ENCODE results near the gene DGKK. TPM values are rescaled to one million over a fixed set of nuclear protein-coding genes. Genes with fewer than 3 reads are reported as not detected.

The DGKK gene
- total RNA-seq, 4 donors from 2014 or later = 0.16 TPM; not detected in 3

GRCh38 chrX:50403903-50404302 is 66.7 kb downstream of the DGKK start:
- Histone ChIP-seq H3K4me3 (no peak overlapping the region), H3K36me3 (no peaks in the 10 kb centered on the region), H3K27ac (no peak overlapping the region), H3K27me3 (no peaks in the 10 kb centered on the region), H3K4me1 (no peaks in the 10 kb centered on the region), H3K9me3 (no peaks in the 10 kb centered on the region)
- no peak for DNase-seq
- TF ChIP-seq EP300 (IDR thresholded peaks at IDR 0.05; ENCODE audit: low read depth) (no peak), CTCF (IDR thresholded peaks at IDR 0.05) (no peak), POLR2A (IDR thresholded peaks at IDR 0.05) (no peak)
- intact Hi-C loops (cut with DNase I; ENCODE audit: low total_unique reads) (no loop called here), in situ Hi-C loops (cut with MboI; ENCODE audit: low pct_ligation_motif_present in 1 of 4, low pct_unique_long_range_greater_than_20kb in 1 of 4, low sequenced_read_pairs in 3 of 4) (no loop called here)
- WGBS, 2 donors (ENCODE audit: low coverage in 1 of 2) = 68 to 88% methylated on average over 3 to 5 of the region's 5 CpGs

GRCh38 chrX:50402886-50403285 is 67.7 kb downstream of the DGKK start:
- WGBS, 2 donors (ENCODE audit: low coverage in 1 of 2) = 81% methylated on average over 3 of the region's 3 CpGs; no CpG with 5 or more reads in 1 of the 2 donors
- Histone ChIP-seq H3K4me1 (no peaks in the 10 kb centered on the region), H3K4me3 (no peak overlapping the region), H3K27me3 (no peaks in the 10 kb centered on the region), H3K36me3 (no peaks in the 10 kb centered on the region), H3K9me3 (no peaks in the 10 kb centered on the region), H3K27ac (no peak overlapping the region)
- TF ChIP-seq POLR2A (IDR thresholded peaks at IDR 0.05) = no peak
- intact Hi-C loops (cut with DNase I; ENCODE audit: low total_unique reads) = no loop called here
- no peak for DNase-seq
- in situ Hi-C loops (cut with MboI; ENCODE audit: low pct_ligation_motif_present in 1 of 4, low pct_unique_long_range_greater_than_20kb in 1 of 4, low sequenced_read_pairs in 3 of 4) = no loop called here

- Histone ChIP-seq H3K27ac (no peak overlapping the region), H3K4me3 (no peak overlapping the region), H3K27me3 (no peaks in the 10 kb centered on the region), H3K36me3 (no peaks in the 10 kb centered on the region), H3K4me1 (no peaks in the 10 kb centered on the region), H3K9me3 (no peaks in the 10 kb centered on the region)
- TF ChIP-seq POLR2A (IDR thresholded peaks at IDR 0.05) (no peak), POLR2AphosphoS5 (IDR thresholded peaks at IDR 0.05) (no peak), CTCF (IDR thresholded peaks at IDR 0.05) (no peak), EP300 (IDR thresholded peaks at IDR 0.05; ENCODE audit: low read depth) (no peak)
- in situ Hi-C loops (cut with MboI; ENCODE audit: low pct_ligation_motif_present in 1 of 4, low pct_unique_long_range_greater_than_20kb in 1 of 4, low sequenced_read_pairs in 3 of 4) = no loop called here
- WGBS, 2 donors (ENCODE audit: low coverage in 1 of 2) = 21% methylated on average over 2 of the region's 2 CpGs; no CpG with 5 or more reads in 1 of the 2 donors
- intact Hi-C loops (cut with DNase I; ENCODE audit: low total_unique reads) = no loop called here
- no peak for DNase-seq
Observed at GRCh38 chrX:50393902-50394301, 76.7 kb downstream of the DGKK start.

- Histone ChIP-seq H3K36me3 (no peaks in the 10 kb centered on the region), H3K27ac (no peak overlapping the region), H3K9me3 (no peaks in the 10 kb centered on the region), H3K4me3 (no peak overlapping the region), H3K4me1 (no peaks in the 10 kb centered on the region), H3K27me3 (no peaks in the 10 kb centered on the region)
- DNase-seq = no peak
- in situ Hi-C loops (cut with MboI; ENCODE audit: low pct_ligation_motif_present in 1 of 4, low pct_unique_long_range_greater_than_20kb in 1 of 4, low sequenced_read_pairs in 3 of 4) (no loop called here), intact Hi-C loops (cut with DNase I; ENCODE audit: low total_unique reads) (no loop called here)
- WGBS, 2 donors (ENCODE audit: low coverage in 1 of 2) = 70% methylated on average over 2 of the region's 2 CpGs; no CpG with 5 or more reads in 1 of the 2 donors
- TF ChIP-seq EP300 (IDR thresholded peaks at IDR 0.05; ENCODE audit: low read depth) = no peak
- no peak for TF ChIP-seq POLR2A (IDR thresholded peaks at IDR 0.05)
- no peak for TF ChIP-seq CTCF (IDR thresholded peaks at IDR 0.05)
Observed at GRCh38 chrX:50386520-50386919, 84.1 kb downstream of the DGKK start.

GRCh38 chrX:50381729-50382415 is 88.8 kb downstream of the DGKK start:
- intact Hi-C loops (cut with DNase I; ENCODE audit: low total_unique reads) (no loop called here), in situ Hi-C loops (cut with MboI; ENCODE audit: low pct_ligation_motif_present in 1 of 4, low pct_unique_long_range_greater_than_20kb in 1 of 4, low sequenced_read_pairs in 3 of 4) (no loop called here)
- 76 to 100% methylated on average over 1 to 5 of the region's 5 CpGs for WGBS, 2 donors (ENCODE audit: low coverage in 1 of 2)
- Histone ChIP-seq H3K9me3 (no peaks in the 10 kb centered on the region), H3K4me1 (no peaks in the 10 kb centered on the region), H3K36me3 (no peaks in the 10 kb centered on the region), H3K4me3 (no peak overlapping the region), H3K27me3 (no peaks in the 10 kb centered on the region), H3K27ac (no peak overlapping the region)
- TF ChIP-seq POLR2A (IDR thresholded peaks at IDR 0.05) (no peak), CTCF (IDR thresholded peaks at IDR 0.05) (no peak), EP300 (IDR thresholded peaks at IDR 0.05; ENCODE audit: low read depth) (no peak), POLR2AphosphoS5 (IDR thresholded peaks at IDR 0.05) (no peak)
- no peak for DNase-seq

Measured in transverse colon (tissue), 4 donors.